Measurements from ENCODE around the gene SEMA5A. TPM values are rescaled to one million over a fixed set of nuclear protein-coding genes. Genes with fewer than 3 reads are reported as not detected.

SEMA5A gene
- total RNA-seq, 1 experiment from 2014 or later, result 9.3 TPM

DNA sequence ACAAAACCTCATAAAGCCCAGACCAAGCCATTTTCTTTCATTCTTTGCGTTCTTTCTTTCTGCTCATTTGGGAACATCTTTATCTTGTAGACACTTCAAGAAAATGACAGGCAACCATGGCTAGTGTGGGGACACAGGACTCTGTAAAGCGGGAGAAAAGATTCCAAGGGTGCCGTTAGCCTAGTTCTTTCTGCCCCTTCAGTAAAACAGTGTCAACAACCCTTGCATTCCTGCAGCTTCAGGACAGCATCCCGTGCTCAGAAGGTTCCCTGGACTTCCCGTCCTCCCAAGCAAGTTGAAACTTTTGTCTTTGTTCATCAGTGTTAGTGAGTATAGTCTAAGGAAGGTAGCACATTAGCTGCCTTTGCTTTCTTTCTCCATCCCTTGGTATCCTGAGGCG is 42.4 kb upstream of the SEMA5A start (continued):
- TF ChIP-seq, protein P1, sequence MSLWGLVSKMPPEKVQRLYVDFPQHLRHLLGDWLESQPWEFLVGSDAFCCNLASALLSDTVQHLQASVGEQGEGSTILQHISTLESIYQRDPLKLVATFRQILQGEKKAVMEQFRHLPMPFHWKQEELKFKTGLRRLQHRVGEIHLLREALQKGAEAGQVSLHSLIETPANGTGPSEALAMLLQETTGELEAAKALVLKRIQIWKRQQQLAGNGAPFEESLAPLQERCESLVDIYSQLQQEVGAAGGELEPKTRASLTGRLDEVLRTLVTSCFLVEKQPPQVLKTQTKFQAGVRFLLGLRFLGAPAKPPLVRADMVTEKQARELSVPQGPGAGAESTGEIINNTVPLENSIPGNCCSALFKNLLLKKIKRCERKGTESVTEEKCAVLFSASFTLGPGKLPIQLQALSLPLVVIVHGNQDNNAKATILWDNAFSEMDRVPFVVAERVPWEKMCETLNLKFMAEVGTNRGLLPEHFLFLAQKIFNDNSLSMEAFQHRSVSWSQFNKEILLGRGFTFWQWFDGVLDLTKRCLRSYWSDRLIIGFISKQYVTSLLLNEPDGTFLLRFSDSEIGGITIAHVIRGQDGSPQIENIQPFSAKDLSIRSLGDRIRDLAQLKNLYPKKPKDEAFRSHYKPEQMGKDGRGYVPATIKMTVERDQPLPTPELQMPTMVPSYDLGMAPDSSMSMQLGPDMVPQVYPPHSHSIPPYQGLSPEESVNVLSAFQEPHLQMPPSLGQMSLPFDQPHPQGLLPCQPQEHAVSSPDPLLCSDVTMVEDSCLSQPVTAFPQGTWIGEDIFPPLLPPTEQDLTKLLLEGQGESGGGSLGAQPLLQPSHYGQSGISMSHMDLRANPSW (CRISPR knock-in tag; conservative IDR thresholded peaks at IDR 0.05; ENCODE audit: low read depth), result no peak
- TF ChIP-seq ZNF232 (CRISPR knock-in tag; IDR thresholded peaks at IDR 0.05) (no peak), ZNF263 (CRISPR knock-in tag; IDR thresholded peaks at IDR 0.05; ENCODE audit: low read depth) (no peak), ZNF121 (CRISPR knock-in tag; IDR thresholded peaks at IDR 0.05) (no peak), NR3C1 (CRISPR knock-in tag; conservative IDR thresholded peaks at IDR 0.05; ENCODE audit: low read depth) (no peak), TP53 (CRISPR knock-in tag; IDR thresholded peaks at IDR 0.05) (no peak), NR2C2 (CRISPR knock-in tag; IDR thresholded peaks at IDR 0.05) (no peak), MXD4 (CRISPR knock-in tag; IDR thresholded peaks at IDR 0.05; ENCODE audit: borderline replicate concordance) (no peak), TCF7 (CRISPR knock-in tag; IDR thresholded peaks at IDR 0.05; ENCODE audit: low read depth) (no peak), ZNF423 (CRISPR knock-in tag; IDR thresholded peaks at IDR 0.05) (no peak), ETV6 (CRISPR knock-in tag; IDR thresholded peaks at IDR 0.05) (no peak)
- TF ChIP-seq, protein P2, sequence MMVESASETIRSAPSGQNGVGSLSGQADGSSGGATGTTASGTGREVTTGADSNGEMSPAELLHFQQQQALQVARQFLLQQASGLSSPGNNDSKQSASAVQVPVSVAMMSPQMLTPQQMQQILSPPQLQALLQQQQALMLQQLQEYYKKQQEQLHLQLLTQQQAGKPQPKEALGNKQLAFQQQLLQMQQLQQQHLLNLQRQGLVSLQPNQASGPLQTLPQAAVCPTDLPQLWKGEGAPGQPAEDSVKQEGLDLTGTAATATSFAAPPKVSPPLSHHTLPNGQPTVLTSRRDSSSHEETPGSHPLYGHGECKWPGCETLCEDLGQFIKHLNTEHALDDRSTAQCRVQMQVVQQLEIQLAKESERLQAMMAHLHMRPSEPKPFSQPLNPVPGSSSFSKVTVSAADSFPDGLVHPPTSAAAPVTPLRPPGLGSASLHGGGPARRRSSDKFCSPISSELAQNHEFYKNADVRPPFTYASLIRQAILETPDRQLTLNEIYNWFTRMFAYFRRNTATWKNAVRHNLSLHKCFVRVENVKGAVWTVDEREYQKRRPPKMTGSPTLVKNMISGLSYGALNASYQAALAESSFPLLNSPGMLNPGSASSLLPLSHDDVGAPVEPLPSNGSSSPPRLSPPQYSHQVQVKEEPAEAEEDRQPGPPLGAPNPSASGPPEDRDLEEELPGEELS (CRISPR knock-in tag; IDR thresholded peaks at IDR 0.05), result no peak
- TF ChIP-seq, protein P3, sequence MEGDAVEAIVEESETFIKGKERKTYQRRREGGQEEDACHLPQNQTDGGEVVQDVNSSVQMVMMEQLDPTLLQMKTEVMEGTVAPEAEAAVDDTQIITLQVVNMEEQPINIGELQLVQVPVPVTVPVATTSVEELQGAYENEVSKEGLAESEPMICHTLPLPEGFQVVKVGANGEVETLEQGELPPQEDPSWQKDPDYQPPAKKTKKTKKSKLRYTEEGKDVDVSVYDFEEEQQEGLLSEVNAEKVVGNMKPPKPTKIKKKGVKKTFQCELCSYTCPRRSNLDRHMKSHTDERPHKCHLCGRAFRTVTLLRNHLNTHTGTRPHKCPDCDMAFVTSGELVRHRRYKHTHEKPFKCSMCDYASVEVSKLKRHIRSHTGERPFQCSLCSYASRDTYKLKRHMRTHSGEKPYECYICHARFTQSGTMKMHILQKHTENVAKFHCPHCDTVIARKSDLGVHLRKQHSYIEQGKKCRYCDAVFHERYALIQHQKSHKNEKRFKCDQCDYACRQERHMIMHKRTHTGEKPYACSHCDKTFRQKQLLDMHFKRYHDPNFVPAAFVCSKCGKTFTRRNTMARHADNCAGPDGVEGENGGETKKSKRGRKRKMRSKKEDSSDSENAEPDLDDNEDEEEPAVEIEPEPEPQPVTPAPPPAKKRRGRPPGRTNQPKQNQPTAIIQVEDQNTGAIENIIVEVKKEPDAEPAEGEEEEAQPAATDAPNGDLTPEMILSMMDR (IDR thresholded peaks at IDR 0.05), result no peak
- TF ChIP-seq, protein P4, sequence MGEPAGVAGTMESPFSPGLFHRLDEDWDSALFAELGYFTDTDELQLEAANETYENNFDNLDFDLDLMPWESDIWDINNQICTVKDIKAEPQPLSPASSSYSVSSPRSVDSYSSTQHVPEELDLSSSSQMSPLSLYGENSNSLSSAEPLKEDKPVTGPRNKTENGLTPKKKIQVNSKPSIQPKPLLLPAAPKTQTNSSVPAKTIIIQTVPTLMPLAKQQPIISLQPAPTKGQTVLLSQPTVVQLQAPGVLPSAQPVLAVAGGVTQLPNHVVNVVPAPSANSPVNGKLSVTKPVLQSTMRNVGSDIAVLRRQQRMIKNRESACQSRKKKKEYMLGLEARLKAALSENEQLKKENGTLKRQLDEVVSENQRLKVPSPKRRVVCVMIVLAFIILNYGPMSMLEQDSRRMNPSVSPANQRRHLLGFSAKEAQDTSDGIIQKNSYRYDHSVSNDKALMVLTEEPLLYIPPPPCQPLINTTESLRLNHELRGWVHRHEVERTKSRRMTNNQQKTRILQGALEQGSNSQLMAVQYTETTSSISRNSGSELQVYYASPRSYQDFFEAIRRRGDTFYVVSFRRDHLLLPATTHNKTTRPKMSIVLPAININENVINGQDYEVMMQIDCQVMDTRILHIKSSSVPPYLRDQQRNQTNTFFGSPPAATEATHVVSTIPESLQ (CRISPR knock-in tag; IDR thresholded peaks at IDR 0.05), result no peak

DNA sequence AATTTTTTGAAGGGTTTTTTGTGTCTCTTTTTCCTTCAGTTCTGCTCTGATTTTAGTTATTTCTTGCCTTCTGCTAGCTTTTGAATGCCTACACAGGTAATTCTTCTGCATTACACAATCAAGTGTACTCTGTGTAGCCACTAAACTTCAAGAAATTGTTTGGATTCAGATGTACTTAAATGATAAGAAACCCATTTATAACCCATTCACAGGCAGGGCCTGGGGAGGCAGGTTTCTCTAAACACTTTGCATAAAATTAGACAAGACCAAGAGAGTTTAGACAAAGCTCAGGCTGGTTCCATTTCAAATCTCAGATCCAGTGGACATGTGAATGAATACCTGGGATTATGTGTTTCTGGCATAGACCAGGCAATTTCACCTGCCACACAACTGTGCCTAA is 41.3 kb upstream of the SEMA5A start:
- no peak for ATAC-seq
- CTCF ChIA-PET, result no interaction called here

More for the DNA sequence above, 41.3 kb upstream of the SEMA5A start:
- Mint-ChIP-seq H3K4me1 (no peaks in the 10 kb centered on the region), H3K9me3 (no peaks in the 10 kb centered on the region), H3K27me3 (ENCODE audit: low read depth) (no peaks in the 10 kb centered on the region), H3K27ac (no peak overlapping the region), H3K4me3 (no peak overlapping the region), H3K36me3 (no peaks in the 10 kb centered on the region)
- POLR2A ChIA-PET, result no interaction called here
- DNase-seq (ENCODE audit: low spot score), result no peak
- TF ChIP-seq, protein P5, sequence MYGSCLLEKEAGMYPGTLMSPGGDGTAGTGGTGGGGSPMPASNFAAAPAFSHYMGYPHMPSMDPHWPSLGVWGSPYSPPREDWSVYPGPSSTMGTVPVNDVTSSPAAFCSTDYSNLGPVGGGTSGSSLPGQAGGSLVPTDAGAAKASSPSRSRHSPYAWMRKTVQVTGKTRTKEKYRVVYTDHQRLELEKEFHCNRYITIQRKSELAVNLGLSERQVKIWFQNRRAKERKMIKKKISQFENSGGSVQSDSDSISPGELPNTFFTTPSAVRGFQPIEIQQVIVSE (CRISPR knock-in tag; IDR thresholded peaks at IDR 0.05; ENCODE audit: borderline replicate concordance), result no peak
- TF ChIP-seq, protein P6, sequence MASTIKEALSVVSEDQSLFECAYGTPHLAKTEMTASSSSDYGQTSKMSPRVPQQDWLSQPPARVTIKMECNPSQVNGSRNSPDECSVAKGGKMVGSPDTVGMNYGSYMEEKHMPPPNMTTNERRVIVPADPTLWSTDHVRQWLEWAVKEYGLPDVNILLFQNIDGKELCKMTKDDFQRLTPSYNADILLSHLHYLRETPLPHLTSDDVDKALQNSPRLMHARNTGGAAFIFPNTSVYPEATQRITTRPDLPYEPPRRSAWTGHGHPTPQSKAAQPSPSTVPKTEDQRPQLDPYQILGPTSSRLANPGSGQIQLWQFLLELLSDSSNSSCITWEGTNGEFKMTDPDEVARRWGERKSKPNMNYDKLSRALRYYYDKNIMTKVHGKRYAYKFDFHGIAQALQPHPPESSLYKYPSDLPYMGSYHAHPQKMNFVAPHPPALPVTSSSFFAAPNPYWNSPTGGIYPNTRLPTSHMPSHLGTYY (CRISPR knock-in tag; IDR thresholded peaks at IDR 0.05), result no peak
- TF ChIP-seq GABPB1 (CRISPR knock-in tag; IDR thresholded peaks at IDR 0.05) (no peak), GRHL2 (CRISPR knock-in tag; IDR thresholded peaks at IDR 0.05; ENCODE audit: insufficient replicate concordance, severe bottlenecking) (no peak)

All from WTC11 (cell line).